Common myeloid progenitor, CD34-positive (primary cell): ENCODE data around the gene PPM1M.
"Not testable (repeated sequence)": the region's sequence is repeated elsewhere in the genome, so short reads cannot be mapped to it uniquely, and the experiment has no call there.

ENCODE experiments used
- CTCF ChIA-PET: fragments of 350-600 bp; sonication (Branson Sonifier 250); formaldehyde crosslinking; loops from one replicate; lab custom pipeline; 2021; ENCODE audit warnings: antibody characterized with exemption; lab: Charles Lee
- POLR2A ChIA-PET: fragments of 350-600 bp; sonication (Branson Sonifier 250); formaldehyde crosslinking; loops from one replicate; lab custom pipeline; 2021; ENCODE audit warnings: antibody characterized with exemption; lab: Charles Lee
- DNase-seq, 3 donors: peaks; one replicate each; pipeline versions ENCODE4 v3.0.0 to v3.0.0-alpha.2; 2013
- H3K27ac ChIP-seq, 2 experiments: 1 replicate in 1 of 2; 2 replicates in 1 of 2; pipeline ENCODE4 v1.7.0; 2013; ENCODE audit warnings: inconsistent platforms in 2 of 2, low read length in 2 of 2, mild to moderate bottlenecking in 2 of 2, low read depth in 1 of 2, moderate library complexity in 1 of 2; ENCODE audit not compliant: severe bottlenecking in 2 of 2, insufficient read depth in 1 of 2, poor library complexity in 1 of 2
- H3K27me3 ChIP-seq, 5 experiments: replicated peaks in 2 of 5; 1 replicate in 3 of 5; 2 replicates in 2 of 5; pipeline versions ENCODE4 v1.6.1 to v1.7.0; 2013; ENCODE audit warnings: low read length in 4 of 5, mild to moderate bottlenecking in 2 of 5, moderate library complexity in 2 of 5, inconsistent platforms in 1 of 5; ENCODE audit not compliant: insufficient read depth in 5 of 5, control insufficient read depth in 4 of 5
- H3K36me3 ChIP-seq, 4 experiments: 1 replicate in 2 of 4; 2 replicates in 2 of 4; pipeline versions ENCODE4 v1.6.1 to v1.7.0; 2013; ENCODE audit warnings: low read length in 3 of 4, control low read depth in 1 of 4, mild to moderate bottlenecking in 1 of 4; ENCODE audit not compliant: control insufficient read depth in 4 of 4, insufficient read depth in 4 of 4
- H3K4me1 ChIP-seq, 4 experiments: 1 replicate in 3 of 4; 2 replicates in 1 of 4; pipeline versions ENCODE4 v1.6.1 to v1.7.1; 2013; ENCODE audit warnings: low read length in 3 of 4, mild to moderate bottlenecking in 3 of 4, control low read depth in 1 of 4, inconsistent platforms in 1 of 4, moderate library complexity in 1 of 4; ENCODE audit not compliant: control insufficient read depth in 4 of 4, insufficient read depth in 4 of 4; ENCODE audit errors: control extremely low read depth in 1 of 4
- H3K4me3 ChIP-seq, 7 experiments: 1 replicate in 4 of 7; 2 replicates in 3 of 7; pipeline versions ENCODE4 v1.5.1 to v1.7.0; 2013; ENCODE audit warnings: mild to moderate bottlenecking in 7 of 7, low read length in 6 of 7, moderate library complexity in 6 of 7, inconsistent platforms in 2 of 7, low read depth in 2 of 7, control low read depth in 1 of 7; ENCODE audit not compliant: insufficient read depth in 4 of 7, control insufficient read depth in 1 of 7; ENCODE audit errors: extremely low read depth in 1 of 7
- H3K9me3 ChIP-seq, 5 experiments: 1 replicate in 4 of 5; 2 replicates in 1 of 5; pipeline versions ENCODE4 v1.6.1 to v1.7.1; 2013; ENCODE audit warnings: low read length in 4 of 5, mild to moderate bottlenecking in 2 of 5, inconsistent platforms in 1 of 5, low read depth in 1 of 5, moderate library complexity in 1 of 5; ENCODE audit not compliant: control insufficient read depth in 4 of 5, insufficient read depth in 2 of 5; ENCODE audit errors: control extremely low read depth in 1 of 5
- WGBS: methylation state at CpG from one replicate; pipeline ENCODE4 v1.1.5; 2013; ENCODE audit not compliant: insufficient coverage; 5-methylcytosine and 5-hydroxymethylcytosine counted together

PPM1M gene

GRCh38 chr3:52270252-52270754 lies 24.7 kb downstream of the PPM1M start:
- H3K27me3 ChIP-seq, result no peaks in the 10 kb centered on the region
- CTCF ChIA-PET, result interaction anchor here (0.7 to 2.8 kb wide), 8 partner anchors 10 to 27 kb away, joined by 3 to 12 read pairs (median 4); partner anchors contain the start of gene PPM1M
- POLR2A ChIA-PET, result interaction anchor here (1.0 to 1.4 kb wide), 2 partner anchors 19 to 31 kb away, joined by 3 read pairs; partner anchors contain the start of gene TWF2
- peaks cover 15 to 71% (median 39%) of the 10 kb centered on the region in 4 experiments for H3K36me3 ChIP-seq
- peak overlapping the region; percentile 40 to 59 for H3K27ac ChIP-seq
- H3K4me1 ChIP-seq, result peaks cover 9 to 29% (median 17%) of the 10 kb centered on the region in 4 experiments
- 28% methylated on average over 8 of the region's 9 CpGs for WGBS
- H3K9me3 ChIP-seq, result no peaks in the 10 kb centered on the region
- DNase-seq, result peak in 2 of 3 donors; percentile 41 to 48
- H3K4me3 ChIP-seq, result peak overlapping the region in 2 of 7 experiments; percentile 41 to 50

- DNase-seq, H3K27ac ChIP-seq, H3K4me3 ChIP-seq, H3K9me3 ChIP-seq, H3K27me3 ChIP-seq: not testable (repeated sequence)
- CTCF ChIA-PET, result interaction anchor here (0.7 to 2.8 kb wide), 8 partner anchors 9 to 67 kb away, joined by 3 to 12 read pairs (median 4); partner anchors contain the start of genes PPM1M and TLR9
- POLR2A ChIA-PET, result interaction anchor here (0.7 to 0.9 kb wide), 2 partner anchors 18 to 219 kb away, joined by 5 to 6 read pairs; no protein-coding TSS in a partner anchor
- Histone ChIP-seq H3K36me3 (peaks cover 9 to 64% (median 27%) of the 10 kb centered on the region in 4 experiments), H3K4me1 (peaks cover 24 to 46% (median 30%) of the 10 kb centered on the region in 4 experiments)
- WGBS, result 100% methylated on average over 4 of the region's 9 CpGs
Observed at GRCh38 chr3:52272172-52272571, 26.6 kb downstream of the PPM1M start.

- no peak overlapping the region for H3K27ac ChIP-seq
Observed at GRCh38 chr3:52272831-52273230, 27.3 kb downstream of the PPM1M start.

GRCh38 chr3:52274781-52275180 lies 29.2 kb downstream of the PPM1M start:
- H3K36me3 ChIP-seq, result peaks cover 0 to 45% (median 10%) of the 10 kb centered on the region in 4 experiments
- CTCF ChIA-PET, result interaction anchor here (1.2 to 8.3 kb wide), 3 partner anchors 27 to 38 kb away, joined by 4 to 74 read pairs (median 4); partner anchors contain the start of gene TWF2
- H3K27me3 ChIP-seq, H3K9me3 ChIP-seq, DNase-seq, H3K4me3 ChIP-seq, POLR2A ChIA-PET: not testable (repeated sequence)
- H3K27ac ChIP-seq, result peak overlapping the region in 1 of 2 experiments; percentile 54
- peaks cover 30 to 58% (median 39%) of the 10 kb centered on the region in 4 experiments for H3K4me1 ChIP-seq
- 100% methylated on average over 1 of the region's 18 CpGs for WGBS

More at GRCh38 chr3:52272831-52273230, 27.3 kb downstream of the PPM1M start:
- H3K27me3 ChIP-seq, result no peaks in the 10 kb centered on the region
- WGBS, result 84% methylated on average over 2 of the region's 3 CpGs
- ChIA-PET POLR2A (interaction anchor here (0.7 to 0.9 kb wide), 2 partner anchors 19 to 218 kb away, joined by 5 to 6 read pairs; no protein-coding TSS in a partner anchor), CTCF (interaction anchor here (0.9 to 2.8 kb wide), 3 partner anchors 13 to 47 kb away, joined by 3 to 12 read pairs (median 3); partner anchors contain the start of gene TLR9)
- peaks cover 27 to 52% (median 32%) of the 10 kb centered on the region in 4 experiments for H3K4me1 ChIP-seq
- peaks cover 7 to 57% (median 22%) of the 10 kb centered on the region in 4 experiments for H3K36me3 ChIP-seq
- no peak for DNase-seq
- no peaks in the 10 kb centered on the region for H3K9me3 ChIP-seq
- no peak overlapping the region for H3K4me3 ChIP-seq

- peaks cover 25 to 55% (median 39%) of the 10 kb centered on the region in 4 experiments for H3K4me1 ChIP-seq
- peak overlapping the region; percentile 83 to 97 (median 94) for H3K4me3 ChIP-seq
Observed at GRCh38 chr3:52277071-52277964, 31.8 kb downstream of the PPM1M start.

GRCh38 chr3:52277972-52278509 lies 32.5 kb downstream of the PPM1M start:
- POLR2A ChIA-PET, result interaction anchor here (0.6 to 2.2 kb wide), 11 partner anchors 10 to 124 kb away, joined by 3 to 15 read pairs (median 5); partner anchors contain the start of genes GLYCTK, PPM1M, TLR9 and TWF2
- CTCF ChIA-PET, result interaction anchor here (0.9 to 8.3 kb wide), 14 partner anchors 12 to 61 kb away, joined by 3 to 74 read pairs (median 6); partner anchors contain the start of genes PPM1M and TWF2
- peak; percentile 63 to 84 (median 76) for DNase-seq
- Histone ChIP-seq H3K4me1 (peaks cover 30 to 61% (median 45%) of the 10 kb centered on the region in 4 experiments), H3K27ac (peak overlapping the region; percentile 86 to 90), H3K27me3 (no peaks in the 10 kb centered on the region), H3K9me3 (no peaks in the 10 kb centered on the region), H3K4me3 (peak overlapping the region; percentile 83 to 97 (median 94)), H3K36me3 (peaks cover 0 to 20% (median 6%) of the 10 kb centered on the region in 4 experiments)
- WGBS, result under 1% methylated on average over 41 of the region's 54 CpGs

More at GRCh38 chr3:52277071-52277964, 31.8 kb downstream of the PPM1M start:
- DNase-seq, result peak; percentile 48 to 72 (median 66)
- peak overlapping the region; percentile 86 to 90 for H3K27ac ChIP-seq
- 4% methylated on average over 21 of the region's 28 CpGs for WGBS
- peaks cover 0 to 26% (median 10%) of the 10 kb centered on the region in 4 experiments for H3K36me3 ChIP-seq
- no peaks in the 10 kb centered on the region for H3K9me3 ChIP-seq
- CTCF ChIA-PET, result interaction anchor here (0.8 to 8.3 kb wide), 14 partner anchors 9 to 61 kb away, joined by 3 to 74 read pairs (median 6); partner anchors contain the start of genes GLYCTK, PPM1M and TWF2
- H3K27me3 ChIP-seq, result no peaks in the 10 kb centered on the region
- POLR2A ChIA-PET, result interaction anchor here (0.8 to 2.0 kb wide), 9 partner anchors 10 to 123 kb away, joined by 3 to 12 read pairs (median 4); partner anchors contain the start of gene GLYCTK
